Fibroblast of the conjunctiva (primary cell): ENCODE results near the gene DCAF8.
"Not testable (repeated sequence)": the region's sequence is repeated elsewhere in the genome, so short reads cannot be mapped to it uniquely, and the experiment has no call there.

Source experiments
- DNase-seq: peaks from one replicate; pipeline ENCODE4 v3.0.0-alpha.2; 2010; ENCODE audit warnings: low read depth

Gene DCAF8

GRCh38 chr1:160261893-160262794 is at the start of gene DCAF8:
Gene DCAF8, minus strand, starts transcription at chr1:160262549. Its CDS starts 18,541 bp downstream, at chr1:160244008.
- peak; percentile 96 for DNase-seq

GRCh38 chr1:160309571-160309970 is 47.2 kb upstream of the DCAF8 start:
- DNase-seq, result no peak

- no peak for DNase-seq
These were observed 46.8 kb upstream of the DCAF8 start for GRCh38 chr1:160309185-160309557.

- DNase-seq, result no peak
These were observed 46.3 kb upstream of the DCAF8 start for GRCh38 chr1:160308451-160309184.

- DNase-seq, result no peak
These were observed 44.9 kb upstream of the DCAF8 start for GRCh38 chr1:160307118-160307791.

- DNase-seq, result no peak
These were observed 37.8 kb upstream of the DCAF8 start for GRCh38 chr1:160300173-160300572.

- no peak for DNase-seq
These were observed 33.7 kb upstream of the DCAF8 start for GRCh38 chr1:160296036-160296435.

- DNase-seq, result no peak
These were observed 30.9 kb upstream of the DCAF8 start for GRCh38 chr1:160293020-160293968.

- peak; percentile 59 for DNase-seq
These were observed 29.2 kb upstream of the DCAF8 start for GRCh38 chr1:160291248-160292220.

GRCh38 chr1:160287769-160288168 is 25.4 kb upstream of the DCAF8 start:
- DNase-seq, result not testable (repeated sequence)

GRCh38 chr1:160285506-160285905 is 23.2 kb upstream of the DCAF8 start:
- DNase-seq, result no peak

GRCh38 chr1:160284782-160285344 is 22.5 kb upstream of the DCAF8 start, which contains the start of gene PEX19:
Gene PEX19, minus strand, starts transcription at chr1:160285133. Its CDS starts 9 bp downstream, at chr1:160285124.
- DNase-seq, result peak; percentile 86

GRCh38 chr1:160284220-160284781 is 22.0 kb upstream of the DCAF8 start:
- DNase-seq, result peak; percentile 75

- no peak for DNase-seq
These were observed 20.5 kb upstream of the DCAF8 start for GRCh38 chr1:160282807-160283206.

- DNase-seq, result no peak
These were observed 15.6 kb upstream of the DCAF8 start for GRCh38 chr1:160277987-160278386.

- DNase-seq, result no peak
These were observed 15.0 kb upstream of the DCAF8 start for GRCh38 chr1:160277330-160277729.

GRCh38 chr1:160271025-160271424 is 8.7 kb upstream of the DCAF8 start:
- DNase-seq, result no peak

GRCh38 chr1:160267284-160267991 is 5.1 kb upstream of the DCAF8 start:
- DNase-seq, result no peak
